Stimulated activated naive CD8-positive, alpha-beta T cell treated with anti-CD3 and anti-CD28 coated beads, Interleukin-15, amount 100 ng/mL, for 72 hours (primary cell): Measurements from ENCODE around the gene SRI.
A peak's percentile ranks its signal among the peaks of the same experiment; 100 is the strongest.
"Not testable (repeated sequence)": the region's sequence is repeated elsewhere in the genome, so short reads cannot be mapped to it uniquely, and the experiment has no call there.

Experiments
- ATAC-seq: fragments of 150-1000 bp; cut with Tn5 transposase; 2 replicates; pipeline ENCODE4 v1.10.0; 2021; ENCODE audit warnings: mild to moderate bottlenecking, moderate library complexity
- DNase-seq, 2 donors: peaks; one replicate each; pipeline ENCODE4 v3.0.0; 2021 to 2022
- H3K27ac Mint-ChIP-seq, 2 donors: one replicate each; pipeline ENCODE4 v1.8.0; 2022; ENCODE audit warnings: mild to moderate bottlenecking in 2 of 2, mixed read lengths in 2 of 2, moderate library complexity in 2 of 2
- H3K27me3 Mint-ChIP-seq: one replicate; pipeline ENCODE4 v1.8.0; 2022; ENCODE audit warnings: mixed read lengths
- H3K4me1 Mint-ChIP-seq: one replicate; pipeline ENCODE4 v1.8.0; 2022; ENCODE audit warnings: mild to moderate bottlenecking, mixed read lengths
- H3K4me3 Mint-ChIP-seq, 2 donors: one replicate each; pipeline ENCODE4 v1.8.0; 2022; ENCODE audit warnings: mild to moderate bottlenecking in 2 of 2, mixed read lengths in 2 of 2, moderate library complexity in 1 of 2
- H3K9me3 Mint-ChIP-seq, 2 donors: one replicate each; pipeline ENCODE4 v1.8.0; 2022; ENCODE audit warnings: mixed read lengths in 2 of 2

The SRI gene

DNA sequence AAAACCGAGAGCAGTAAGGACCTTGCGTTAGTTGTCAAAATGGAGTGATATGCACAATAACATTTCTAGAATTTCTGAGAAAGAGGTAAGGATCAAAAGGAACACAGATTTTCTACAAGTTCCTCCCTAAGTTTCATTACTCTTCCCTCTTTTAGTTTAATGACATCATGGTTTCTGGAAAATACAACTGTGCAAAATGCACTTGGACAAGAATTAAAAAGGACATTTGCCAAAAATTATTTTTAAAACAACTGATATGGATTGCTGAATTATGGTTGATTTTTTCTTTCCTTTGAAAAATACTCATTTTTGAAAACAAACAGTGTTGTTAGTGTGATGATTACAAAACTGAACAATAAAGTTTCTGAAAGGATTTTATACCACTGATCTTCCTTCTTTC lies 52.1 kb downstream of the SRI start:
- H3K27ac Mint-ChIP-seq, result no peak overlapping the region
- H3K27me3 Mint-ChIP-seq, result no peaks in the 10 kb centered on the region
- H3K4me1 Mint-ChIP-seq, result no peaks in the 10 kb centered on the region
- no peaks in the 10 kb centered on the region for H3K9me3 Mint-ChIP-seq
- no peak overlapping the region for H3K4me3 Mint-ChIP-seq
- ATAC-seq (no peak), DNase-seq (no peak)

DNA sequence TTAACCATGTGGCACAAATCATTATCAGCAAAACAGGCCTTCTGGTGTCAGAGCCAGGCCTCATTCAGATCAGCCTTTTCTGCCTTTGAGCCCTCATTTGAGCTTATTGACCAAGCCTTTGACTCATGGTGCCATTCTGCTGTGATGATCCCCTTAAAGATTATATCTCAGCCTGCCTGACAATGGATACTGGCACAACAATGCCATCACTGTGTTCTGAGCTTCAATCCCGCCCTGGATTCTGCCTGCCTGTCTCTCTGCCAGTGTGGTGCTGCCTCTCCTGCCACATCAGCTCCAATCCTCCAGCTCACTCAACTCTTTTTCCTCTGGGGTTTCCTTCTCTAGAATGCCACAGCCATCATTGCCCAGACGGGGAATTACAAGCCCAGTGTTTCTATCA lies 52.6 kb downstream of the SRI start:
- no peak for ATAC-seq

DNA sequence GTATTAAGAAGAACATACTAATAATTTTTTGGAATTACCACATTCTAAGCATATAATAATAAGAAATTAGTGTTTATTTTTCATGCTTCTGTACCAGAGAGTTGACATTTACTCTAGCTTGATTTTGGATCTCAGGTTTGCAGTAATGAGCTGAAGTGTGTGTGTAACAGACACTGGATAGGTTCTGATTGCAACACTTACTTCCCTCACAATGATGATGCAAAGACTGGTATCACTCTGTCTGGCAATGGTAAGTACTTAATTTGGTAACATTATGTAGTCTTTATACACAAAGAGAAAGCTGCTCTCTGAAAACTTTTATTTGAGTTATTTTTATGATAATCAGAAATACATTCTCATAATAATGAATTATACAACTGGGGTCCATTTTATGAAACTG lies 54.1 kb downstream of the SRI start:
- no peak overlapping the region for H3K4me3 Mint-ChIP-seq
- no peaks in the 10 kb centered on the region for H3K27me3 Mint-ChIP-seq
- H3K4me1 Mint-ChIP-seq, result no peaks in the 10 kb centered on the region
- no peak overlapping the region for H3K27ac Mint-ChIP-seq
- DNase-seq, result no peak
- no peak for ATAC-seq
- H3K9me3 Mint-ChIP-seq, result no peaks in the 10 kb centered on the region

More for the DNA sequence above, 52.6 kb downstream of the SRI start:
- H3K4me3 Mint-ChIP-seq, result no peak overlapping the region
- no peak for DNase-seq
- H3K9me3 Mint-ChIP-seq, result no peaks in the 10 kb centered on the region
- H3K27me3 Mint-ChIP-seq, result no peaks in the 10 kb centered on the region
- peak overlapping the region in 1 of 2 donors; percentile 77 for H3K27ac Mint-ChIP-seq
- H3K4me1 Mint-ChIP-seq, result no peaks in the 10 kb centered on the region

DNA sequence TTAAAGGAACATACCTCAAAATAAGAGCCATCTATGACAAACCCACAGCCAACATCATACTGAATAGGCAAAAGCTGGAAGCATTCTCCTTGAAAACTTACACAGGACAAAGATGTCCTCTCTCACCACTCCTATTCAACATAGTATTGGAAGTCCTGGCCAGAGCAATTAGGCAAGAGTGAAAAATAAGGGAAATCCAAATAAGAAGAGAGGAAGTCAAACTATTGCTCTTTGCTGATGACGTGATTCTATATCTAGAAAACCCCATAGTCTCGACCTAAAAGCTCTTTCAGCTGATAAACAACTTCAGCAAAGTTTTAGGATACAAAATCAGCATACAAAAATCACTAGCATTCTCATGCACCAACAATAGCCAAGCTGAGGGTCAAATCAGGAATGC lies 60.1 kb downstream of the SRI start:
- DNase-seq, result not testable (repeated sequence)

DNA sequence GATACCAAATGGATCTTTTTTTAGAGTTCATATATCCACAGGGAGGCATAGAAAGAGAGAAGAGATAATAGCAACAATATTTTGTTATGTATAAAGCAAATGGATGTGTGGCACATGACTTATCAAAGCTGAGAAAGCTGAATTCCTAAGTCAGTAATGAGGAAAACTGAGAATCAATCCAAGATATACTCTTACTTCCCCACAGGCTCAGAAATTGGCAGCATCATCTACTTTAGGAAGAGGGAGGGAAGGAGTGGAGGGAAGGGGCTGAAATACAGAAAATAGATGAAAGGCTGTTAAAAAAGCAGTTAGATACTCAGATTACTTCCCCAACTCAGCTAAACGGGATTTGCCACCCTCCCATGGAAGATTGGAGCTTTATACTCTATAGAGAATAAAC lies 63.5 kb downstream of the SRI start:
- no peaks in the 10 kb centered on the region for H3K27me3 Mint-ChIP-seq
- H3K4me1 Mint-ChIP-seq, result no peaks in the 10 kb centered on the region
- H3K9me3 Mint-ChIP-seq, result peaks cover 12 to 35% of the 10 kb centered on the region in 2 donors
- no peak for DNase-seq
- H3K4me3 Mint-ChIP-seq, result no peak overlapping the region
- no peak overlapping the region for H3K27ac Mint-ChIP-seq
- ATAC-seq, result no peak

More for the DNA sequence above, 60.1 kb downstream of the SRI start:
- H3K27me3 Mint-ChIP-seq, ATAC-seq, H3K27ac Mint-ChIP-seq, H3K4me1 Mint-ChIP-seq, H3K4me3 Mint-ChIP-seq: not testable (repeated sequence)
- H3K9me3 Mint-ChIP-seq, result peaks cover 12 to 35% of the 10 kb centered on the region in 2 donors

DNA sequence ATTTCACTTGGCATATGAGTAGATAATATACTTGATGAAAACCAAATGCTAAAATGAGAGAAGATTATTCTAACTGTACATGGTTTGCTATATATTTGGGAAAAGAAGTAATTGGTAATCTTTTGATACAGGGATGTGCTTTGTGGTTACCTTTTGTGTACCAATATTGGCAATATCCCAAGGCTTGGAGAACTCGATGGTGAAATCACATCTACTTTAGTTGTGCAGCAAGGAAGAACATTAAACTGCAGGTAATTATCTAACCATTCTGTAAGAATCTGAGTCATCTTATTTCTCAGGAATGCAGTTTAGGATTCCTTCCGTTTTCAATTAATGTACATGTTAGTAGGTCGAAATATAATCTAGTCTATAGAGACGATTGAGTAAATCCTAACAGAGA lies 64.1 kb downstream of the SRI start:
- Mint-ChIP-seq H3K27me3 (no peaks in the 10 kb centered on the region), H3K27ac (no peak overlapping the region), H3K4me3 (no peak overlapping the region), H3K9me3 (peaks cover 12 to 35% of the 10 kb centered on the region in 2 donors), H3K4me1 (no peaks in the 10 kb centered on the region)
- ATAC-seq (no peak), DNase-seq (no peak)
